Transverse colon (tissue), 4 donors: Measurements from ENCODE around the gene RCE1.

Source experiments
- POLR2A ChIP-seq: fragments of 450-650 bp; IDR thresholded peaks from one replicate; pipeline ENCODE4 v1.6.1; 2016; ENCODE audit warnings: antibody characterized with exemption, mild to moderate bottlenecking, moderate library complexity
- POLR2AphosphoS5 ChIP-seq, 3 donors: sonication (generic); formaldehyde crosslinking; IDR thresholded peaks; one replicate each; pipeline ENCODE4 v1.6.1; 2016; ENCODE audit warnings: antibody characterized with exemption in 3 of 3
- TF ChIP-seq, protein P1 (sequence below), 5 experiments: fragments of 200-600 bp in 3 of 5; fragments of 450-650 bp in 2 of 5; sonication (generic) in 3 of 5; IDR thresholded peaks; 1 replicate in 2 of 5; 2 replicates in 3 of 5; pipeline ENCODE4 v1.5.1; 2016 to 2017; ENCODE audit warnings: antibody characterized with exemption in 5 of 5, inconsistent platforms in 3 of 5, mild to moderate bottlenecking in 2 of 5, moderate library complexity in 1 of 5

- TF ChIP-seq, protein P1, sequence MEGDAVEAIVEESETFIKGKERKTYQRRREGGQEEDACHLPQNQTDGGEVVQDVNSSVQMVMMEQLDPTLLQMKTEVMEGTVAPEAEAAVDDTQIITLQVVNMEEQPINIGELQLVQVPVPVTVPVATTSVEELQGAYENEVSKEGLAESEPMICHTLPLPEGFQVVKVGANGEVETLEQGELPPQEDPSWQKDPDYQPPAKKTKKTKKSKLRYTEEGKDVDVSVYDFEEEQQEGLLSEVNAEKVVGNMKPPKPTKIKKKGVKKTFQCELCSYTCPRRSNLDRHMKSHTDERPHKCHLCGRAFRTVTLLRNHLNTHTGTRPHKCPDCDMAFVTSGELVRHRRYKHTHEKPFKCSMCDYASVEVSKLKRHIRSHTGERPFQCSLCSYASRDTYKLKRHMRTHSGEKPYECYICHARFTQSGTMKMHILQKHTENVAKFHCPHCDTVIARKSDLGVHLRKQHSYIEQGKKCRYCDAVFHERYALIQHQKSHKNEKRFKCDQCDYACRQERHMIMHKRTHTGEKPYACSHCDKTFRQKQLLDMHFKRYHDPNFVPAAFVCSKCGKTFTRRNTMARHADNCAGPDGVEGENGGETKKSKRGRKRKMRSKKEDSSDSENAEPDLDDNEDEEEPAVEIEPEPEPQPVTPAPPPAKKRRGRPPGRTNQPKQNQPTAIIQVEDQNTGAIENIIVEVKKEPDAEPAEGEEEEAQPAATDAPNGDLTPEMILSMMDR (IDR thresholded peaks at IDR 0.05), result peak; percentile 34 to 84 (median 53)
- no peak for TF ChIP-seq POLR2AphosphoS5 (IDR thresholded peaks at IDR 0.05)
- TF ChIP-seq POLR2A, result no peak
Measured at GRCh38 chr11:66868726-66869566, 25.7 kb downstream of the RCE1 start.
